GM06990 (cell line): ENCODE data around the gene RASD1.

ENCODE experiments used
- DNase-seq: peaks from one replicate; pipeline ENCODE4 v3.0.0-alpha.2; 2011; ENCODE audit not compliant: insufficient read length; ENCODE audit errors: extremely low read depth
- H3K27me3 ChIP-seq: replicated peaks from 2 replicates; pipeline ENCODE4 v1.6.0; 2011; ENCODE audit warnings: low read length; ENCODE audit not compliant: control insufficient read depth, insufficient read depth
- H3K36me3 ChIP-seq: 2 replicates; pipeline ENCODE4 v1.5.1; 2011; ENCODE audit warnings: low read length; ENCODE audit not compliant: control insufficient read depth, insufficient read depth
- H3K4me3 ChIP-seq: replicated peaks from 2 replicates; pipeline ENCODE4 v1.5.1; 2011; ENCODE audit warnings: low read depth, mild to moderate bottlenecking, control low read depth, low read length
- TF ChIP-seq, protein P1 (sequence below): IDR thresholded peaks from 2 replicates; pipeline ENCODE4 v1.5.1; 2011; ENCODE audit warnings: low read length, control low read depth, mild to moderate bottlenecking, inconsistent platforms; ENCODE audit not compliant: insufficient read depth, poor library complexity, severe bottlenecking

RASD1 gene

DNA sequence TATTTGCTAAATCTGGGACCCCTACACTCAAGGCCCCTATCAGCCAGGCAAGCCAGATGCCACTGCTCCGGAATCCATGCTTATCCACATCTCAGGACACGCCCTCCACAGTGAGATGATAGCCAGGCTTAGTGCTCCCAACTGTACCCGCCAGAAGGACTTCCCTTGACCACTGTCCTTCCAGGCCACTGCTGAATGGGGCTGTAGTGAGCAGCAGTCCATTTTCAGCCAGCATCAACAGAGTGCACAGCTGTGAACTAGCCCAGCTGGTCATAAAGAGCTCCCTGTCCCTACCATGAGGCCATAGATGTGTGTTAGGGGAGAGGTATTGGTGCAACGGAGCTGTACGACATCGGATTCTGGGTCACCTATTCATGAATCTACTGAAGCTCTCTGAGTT, 32.4 kb downstream of the RASD1 start:
- Histone ChIP-seq H3K36me3 (no peaks in the 10 kb centered on the region), H3K4me3 (no peak overlapping the region), H3K27me3 (no peaks in the 10 kb centered on the region; the same call in 1 of the 2 replicates)
- TF ChIP-seq, protein P1, sequence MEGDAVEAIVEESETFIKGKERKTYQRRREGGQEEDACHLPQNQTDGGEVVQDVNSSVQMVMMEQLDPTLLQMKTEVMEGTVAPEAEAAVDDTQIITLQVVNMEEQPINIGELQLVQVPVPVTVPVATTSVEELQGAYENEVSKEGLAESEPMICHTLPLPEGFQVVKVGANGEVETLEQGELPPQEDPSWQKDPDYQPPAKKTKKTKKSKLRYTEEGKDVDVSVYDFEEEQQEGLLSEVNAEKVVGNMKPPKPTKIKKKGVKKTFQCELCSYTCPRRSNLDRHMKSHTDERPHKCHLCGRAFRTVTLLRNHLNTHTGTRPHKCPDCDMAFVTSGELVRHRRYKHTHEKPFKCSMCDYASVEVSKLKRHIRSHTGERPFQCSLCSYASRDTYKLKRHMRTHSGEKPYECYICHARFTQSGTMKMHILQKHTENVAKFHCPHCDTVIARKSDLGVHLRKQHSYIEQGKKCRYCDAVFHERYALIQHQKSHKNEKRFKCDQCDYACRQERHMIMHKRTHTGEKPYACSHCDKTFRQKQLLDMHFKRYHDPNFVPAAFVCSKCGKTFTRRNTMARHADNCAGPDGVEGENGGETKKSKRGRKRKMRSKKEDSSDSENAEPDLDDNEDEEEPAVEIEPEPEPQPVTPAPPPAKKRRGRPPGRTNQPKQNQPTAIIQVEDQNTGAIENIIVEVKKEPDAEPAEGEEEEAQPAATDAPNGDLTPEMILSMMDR = no peak
- DNase-seq = no peak

DNA sequence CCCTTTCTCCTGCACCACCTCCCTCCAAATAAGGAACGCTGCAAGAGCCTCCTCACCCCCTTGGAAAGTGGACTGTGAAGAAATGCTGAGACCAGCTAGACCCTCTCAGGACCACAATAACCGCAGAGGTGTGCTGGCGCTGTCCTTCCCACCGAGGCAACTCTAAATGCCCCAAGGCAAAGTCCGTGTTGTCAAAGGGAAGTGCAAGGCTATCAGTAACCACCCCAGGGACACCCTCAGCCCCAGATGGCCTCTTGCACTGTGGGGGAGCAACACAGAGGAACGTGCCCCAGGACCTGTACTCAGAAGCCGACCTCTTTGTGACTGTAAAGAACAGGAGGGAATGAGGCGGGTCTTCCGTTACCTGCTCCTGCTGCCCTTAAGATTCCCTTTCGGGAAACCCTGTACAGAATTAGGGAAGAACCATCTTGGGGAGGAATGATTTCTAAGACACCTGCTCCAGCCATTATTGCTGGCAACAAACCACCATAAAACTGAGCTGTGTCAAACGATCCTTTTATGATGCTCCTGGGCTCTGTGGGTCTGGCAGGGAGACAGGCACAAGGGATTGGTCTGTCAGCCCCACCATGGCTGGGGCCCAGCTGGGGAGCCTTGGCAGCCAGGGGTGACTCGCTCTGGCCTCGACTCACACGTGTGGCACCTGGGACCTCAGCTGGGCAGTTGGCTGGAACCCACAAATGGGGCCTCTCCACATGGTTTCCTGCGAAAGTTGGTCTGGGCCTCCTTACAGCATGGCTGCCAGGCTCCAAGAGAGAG, 34.0 kb downstream of the RASD1 start:
- Histone ChIP-seq H3K4me3 (no peak overlapping the region), H3K27me3 (no peaks in the 10 kb centered on the region; the same call in 1 of the 2 replicates), H3K36me3 (no peaks in the 10 kb centered on the region)
- no peak for DNase-seq
- TF ChIP-seq, protein P1 = no peak

DNA sequence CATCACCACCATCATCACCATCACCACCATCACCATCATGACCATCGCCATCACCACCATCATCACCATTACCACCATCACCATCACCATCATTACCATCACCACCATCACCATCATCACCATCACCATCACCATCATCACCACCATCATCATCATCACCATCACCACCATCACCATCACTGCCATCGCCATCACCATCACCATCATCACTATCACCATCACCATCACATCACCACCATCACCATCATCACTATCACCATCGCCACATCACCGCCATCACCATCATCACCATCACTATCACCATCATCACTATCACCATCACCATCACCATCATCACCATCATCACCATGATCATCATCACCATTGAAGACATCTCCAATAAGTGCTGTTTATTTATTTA, 36.2 kb downstream of the RASD1 start:
- H3K4me3 ChIP-seq = no peak overlapping the region
- DNase-seq = no peak
- H3K36me3 ChIP-seq = no peaks in the 10 kb centered on the region
- H3K27me3 ChIP-seq = no peaks in the 10 kb centered on the region; the same call in 1 of the 2 replicates
- TF ChIP-seq, protein P1 = no peak

DNA sequence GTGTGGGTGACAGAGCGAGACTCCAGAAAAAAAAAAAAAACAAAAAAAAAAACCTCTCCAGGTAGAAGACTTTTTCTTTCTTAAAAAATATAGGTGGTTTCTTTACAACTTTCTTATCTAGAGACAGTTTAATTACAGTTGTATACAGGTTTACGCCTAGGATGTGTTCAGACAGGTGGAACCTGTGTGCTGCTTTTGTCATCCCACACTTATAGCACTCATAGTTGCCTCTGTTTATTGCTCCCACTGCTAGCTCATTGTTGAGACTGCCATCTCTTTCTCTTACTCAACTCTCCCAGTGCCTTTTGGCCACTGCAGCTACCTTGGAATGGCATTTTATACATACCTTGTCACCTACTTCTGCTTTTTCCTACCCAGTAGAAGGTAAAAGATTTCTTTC, 38.5 kb downstream of the RASD1 start:
- no peak overlapping the region for H3K4me3 ChIP-seq
- TF ChIP-seq, protein P1 = no peak
- H3K27me3 ChIP-seq = no peaks in the 10 kb centered on the region
- DNase-seq = no peak
- H3K36me3 ChIP-seq = no peaks in the 10 kb centered on the region

DNA sequence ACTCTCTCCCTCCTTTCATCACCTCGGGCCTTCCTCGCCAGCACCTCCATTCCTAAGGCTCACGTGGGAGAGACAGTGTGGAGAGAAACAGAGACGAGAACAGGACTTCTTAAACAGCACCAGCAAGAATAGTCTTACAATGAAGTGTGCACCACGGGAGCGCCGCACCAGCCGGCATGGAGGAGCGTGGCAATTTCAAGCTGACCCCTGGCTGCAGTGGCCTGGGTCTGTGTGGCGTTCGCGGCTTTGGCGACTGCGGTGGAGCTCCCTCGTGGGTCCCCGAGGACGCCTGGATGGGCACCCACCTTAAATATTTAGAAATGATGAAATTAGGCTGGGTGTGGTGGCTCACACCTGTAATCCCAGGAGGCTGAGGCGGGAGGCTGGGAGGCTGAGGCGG, 39.9 kb downstream of the RASD1 start:
- DNase-seq = no peak
- TF ChIP-seq, protein P1 = no peak
- no peaks in the 10 kb centered on the region for H3K36me3 ChIP-seq
- no peak overlapping the region for H3K4me3 ChIP-seq
- H3K27me3 ChIP-seq = no peaks in the 10 kb centered on the region; the same call in 1 of the 2 replicates
